Panc1 (cell line): ENCODE data around the gene IFFO2. TPM values are rescaled to one million over a fixed set of nuclear protein-coding genes. Genes with fewer than 3 reads are reported as not detected.

ENCODE experiments used
- ATAC-seq: fragments of 200-7000 bp; cut with Tn5 transposase; 2 replicates; pipeline ENCODE4 v1.9.1; 2020; ENCODE audit warnings: mild to moderate bottlenecking, moderate library complexity
- BruUV-seq: library from RNA; stranded (reverse); fragments of 400-500 nt; replicated peaks from 2 replicates; lab custom pipeline; 2021; lab: Mats Ljungman, UMichigan
- CTCF ChIA-PET: fragments of 300-600 bp; sonication (Branson Sonifier 250); formaldehyde crosslinking; loops from one replicate; lab custom pipeline; 2022; ENCODE audit warnings: antibody characterized with exemption; lab: Charles Lee
- POLR2A ChIA-PET: fragments of 300-600 bp; sonication (Branson Sonifier 250); formaldehyde crosslinking; loops from one replicate; lab custom pipeline; 2022; ENCODE audit warnings: antibody characterized with exemption; lab: Charles Lee
- DNase-seq: peaks from one replicate; pipeline ENCODE4 v3.0.0-alpha.2; 2010; ENCODE audit warnings: low read depth, low spot score
- H3K27ac ChIP-seq: 2 replicates; pipeline ENCODE4 v1.5.1; 2011; ENCODE audit warnings: mild to moderate bottlenecking, low read length, inconsistent platforms
- H3K27me3 ChIP-seq: fragments of 200-500 bp; sonication (Bioruptor generic); 2 replicates; pipeline ENCODE4 v1.6.0; 2014; ENCODE audit warnings: low read length, inconsistent platforms; ENCODE audit not compliant: control insufficient read depth, insufficient read depth
- H3K36me3 ChIP-seq: fragments of 200-500 bp; sonication (Bioruptor generic); 2 replicates; pipeline ENCODE4 v1.5.1; 2014; ENCODE audit warnings: inconsistent platforms, mild to moderate bottlenecking, low read length, moderate library complexity; ENCODE audit not compliant: control insufficient read depth, insufficient read depth
- H3K4me1 ChIP-seq: 2 replicates; pipeline ENCODE4 v1.5.1; 2011; ENCODE audit warnings: inconsistent platforms, mild to moderate bottlenecking, low read length, moderate library complexity; ENCODE audit not compliant: control insufficient read depth, insufficient read depth
- H3K4me3 ChIP-seq, 2 experiments: 2 replicates each; pipeline ENCODE4 v1.5.1; 2011 to 2012; ENCODE audit warnings: low read depth in 2 of 2, low read length in 2 of 2, mild to moderate bottlenecking in 2 of 2, inconsistent platforms in 1 of 2, moderate library complexity in 1 of 2
- H3K9me3 ChIP-seq: fragments of 200-500 bp; sonication (Bioruptor generic); 2 replicates; pipeline ENCODE4 v1.5.1; 2014; ENCODE audit warnings: low read depth, mild to moderate bottlenecking, inconsistent platforms, low read length, moderate library complexity; ENCODE audit not compliant: control insufficient read depth, insufficient read depth
- POLR2AphosphoS5 ChIP-seq: IDR thresholded peaks from 2 replicates; pipeline ENCODE4 v1.6.1; 2012; ENCODE audit warnings: mild to moderate bottlenecking, low read depth, low read length, moderate library complexity
- SIN3A ChIP-seq: IDR thresholded peaks from 2 replicates; pipeline ENCODE4 v1.6.1; 2012; ENCODE audit warnings: low read depth, mild to moderate bottlenecking, low read length, moderate library complexity, borderline replicate concordance; ENCODE audit not compliant: insufficient read depth
- TCF7L2 ChIP-seq: IDR thresholded peaks from 2 replicates; pipeline ENCODE4 v1.6.1; 2011; ENCODE audit warnings: mild to moderate bottlenecking, low read depth, low read length, inconsistent platforms
- in situ Hi-C: cut with HindIII; loops from 2 replicates; pipeline ENCODE4 v1.10.0; 2016; ENCODE audit warnings: low sequenced_read_pairs, low pct_unique_long_range_greater_than_20kb
- intact Hi-C: fragments of 100-400 bp; cut with micrococcal nuclease; formaldehyde crosslinking; loops from one replicate; pipeline ENCODE4 v1.10.0; 2022; ENCODE audit not compliant: unreplicated experiment
- total RNA-seq: library from RNA; stranded (reverse); gene quantifications from one replicate; pipeline ENCODE4 v1.2.1, GENCODE V29; 2021; ENCODE audit not compliant: unreplicated experiment
- TF ChIP-seq, protein P1 (sequence below), 2 experiments: IDR thresholded peaks; 2 replicates each; pipeline ENCODE4 v1.6.1; 2011 to 2012; ENCODE audit warnings: low read depth in 2 of 2, control low read depth in 1 of 2, low read length in 1 of 2, mild to moderate bottlenecking in 1 of 2, moderate library complexity in 1 of 2; ENCODE audit not compliant: insufficient read depth in 1 of 2
- TF ChIP-seq, protein P2 (sequence below): fragments of 450-650 bp; IDR thresholded peaks from 2 replicates; pipeline ENCODE4 v1.5.1; 2017; ENCODE audit warnings: mild to moderate bottlenecking

IFFO2 gene
- total RNA-seq, 1 experiment from 2014 or later, result 59.4 TPM

DNA sequence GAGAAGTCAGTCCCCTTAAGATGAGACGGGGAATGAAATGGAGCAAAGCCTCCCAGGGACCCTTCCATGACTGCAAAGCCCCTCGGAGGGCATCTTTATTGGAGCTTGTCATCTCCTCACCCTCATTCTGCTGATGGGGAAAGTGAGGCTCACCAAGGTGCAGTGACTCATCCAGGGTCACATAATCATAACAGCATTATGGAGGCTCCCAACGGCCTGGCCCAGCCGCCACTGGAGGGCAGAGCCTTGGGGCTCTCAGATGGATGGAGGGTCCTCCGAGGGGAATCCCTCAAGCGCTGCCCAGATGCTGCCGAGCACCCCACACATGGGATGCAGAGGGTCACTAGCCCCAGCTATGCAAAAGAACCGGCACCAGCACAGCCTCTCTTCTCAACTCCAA, 18.9 kb downstream of the IFFO2 start:
- CTCF ChIA-PET, result interaction anchor here (0.7 to 1.8 kb wide), 4 partner anchors 13 to 43 kb away, joined by 4 to 7 read pairs (median 5); no protein-coding TSS in a partner anchor

DNA sequence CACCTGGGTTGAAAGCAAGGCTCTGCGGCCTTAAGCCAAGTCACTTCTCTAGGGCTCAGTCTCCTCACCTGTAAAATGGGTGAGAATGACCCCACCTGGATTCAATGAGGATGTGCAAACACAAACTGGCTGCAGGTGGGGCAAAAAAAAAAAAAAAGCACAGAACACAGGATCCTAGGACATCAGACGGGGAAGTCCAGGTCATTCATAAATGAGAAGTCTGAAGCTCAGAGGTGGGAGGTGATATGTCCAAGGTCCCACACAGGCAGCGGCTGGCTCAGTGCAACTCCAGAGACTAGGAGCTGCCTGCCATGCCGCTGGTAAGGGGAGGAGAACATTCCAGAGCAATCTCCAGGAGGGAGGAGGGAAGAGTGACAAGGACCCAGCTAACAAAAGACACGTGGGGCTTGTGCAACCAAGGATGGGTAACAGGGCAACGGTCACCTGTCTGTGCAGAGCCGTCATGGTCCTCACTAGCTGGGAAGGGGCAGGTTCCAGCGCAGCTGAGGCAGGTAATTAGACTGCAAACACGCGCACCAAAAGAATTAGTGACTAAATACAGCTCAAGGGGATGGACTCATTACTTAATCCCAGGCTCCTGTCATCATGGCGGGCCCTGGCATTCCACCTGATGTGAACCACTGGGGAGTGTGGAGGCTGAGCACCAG, 19.5 kb downstream of the IFFO2 start:
- no peaks in the 10 kb centered on the region for H3K27me3 ChIP-seq
- H3K9me3 ChIP-seq, result no peaks in the 10 kb centered on the region
- no TSS peak for BruUV-seq
- intact Hi-C loops (no loop called here), in situ Hi-C loops (no loop called here)
- peaks cover 100% of the 10 kb centered on the region for H3K4me1 ChIP-seq
- H3K36me3 ChIP-seq, result no peaks in the 10 kb centered on the region
- no peak for DNase-seq
- peak overlapping the region; percentile 84 for H3K27ac ChIP-seq
- TF ChIP-seq POLR2AphosphoS5 (no peak), SIN3A (0 out of 2 replicates have a peak, but pooled peaks have one; percentile 37)
- H3K4me3 ChIP-seq, result no peak overlapping the region
- no peak for ATAC-seq
- POLR2A ChIA-PET, result no interaction called here
- CTCF ChIA-PET, result interaction anchor here (0.7 kb wide), 2 partner anchors 14 to 42 kb away, joined by 4 to 6 read pairs; no protein-coding TSS in a partner anchor

More for the DNA sequence above, 18.9 kb downstream of the IFFO2 start:
- peaks cover 100% of the 10 kb centered on the region for H3K4me1 ChIP-seq
- no TSS peak for BruUV-seq
- no peaks in the 10 kb centered on the region for H3K36me3 ChIP-seq
- no peak overlapping the region for H3K4me3 ChIP-seq
- TF ChIP-seq SIN3A (no peak), POLR2AphosphoS5 (no peak), TCF7L2 (no peak)
- TF ChIP-seq, protein P1, sequence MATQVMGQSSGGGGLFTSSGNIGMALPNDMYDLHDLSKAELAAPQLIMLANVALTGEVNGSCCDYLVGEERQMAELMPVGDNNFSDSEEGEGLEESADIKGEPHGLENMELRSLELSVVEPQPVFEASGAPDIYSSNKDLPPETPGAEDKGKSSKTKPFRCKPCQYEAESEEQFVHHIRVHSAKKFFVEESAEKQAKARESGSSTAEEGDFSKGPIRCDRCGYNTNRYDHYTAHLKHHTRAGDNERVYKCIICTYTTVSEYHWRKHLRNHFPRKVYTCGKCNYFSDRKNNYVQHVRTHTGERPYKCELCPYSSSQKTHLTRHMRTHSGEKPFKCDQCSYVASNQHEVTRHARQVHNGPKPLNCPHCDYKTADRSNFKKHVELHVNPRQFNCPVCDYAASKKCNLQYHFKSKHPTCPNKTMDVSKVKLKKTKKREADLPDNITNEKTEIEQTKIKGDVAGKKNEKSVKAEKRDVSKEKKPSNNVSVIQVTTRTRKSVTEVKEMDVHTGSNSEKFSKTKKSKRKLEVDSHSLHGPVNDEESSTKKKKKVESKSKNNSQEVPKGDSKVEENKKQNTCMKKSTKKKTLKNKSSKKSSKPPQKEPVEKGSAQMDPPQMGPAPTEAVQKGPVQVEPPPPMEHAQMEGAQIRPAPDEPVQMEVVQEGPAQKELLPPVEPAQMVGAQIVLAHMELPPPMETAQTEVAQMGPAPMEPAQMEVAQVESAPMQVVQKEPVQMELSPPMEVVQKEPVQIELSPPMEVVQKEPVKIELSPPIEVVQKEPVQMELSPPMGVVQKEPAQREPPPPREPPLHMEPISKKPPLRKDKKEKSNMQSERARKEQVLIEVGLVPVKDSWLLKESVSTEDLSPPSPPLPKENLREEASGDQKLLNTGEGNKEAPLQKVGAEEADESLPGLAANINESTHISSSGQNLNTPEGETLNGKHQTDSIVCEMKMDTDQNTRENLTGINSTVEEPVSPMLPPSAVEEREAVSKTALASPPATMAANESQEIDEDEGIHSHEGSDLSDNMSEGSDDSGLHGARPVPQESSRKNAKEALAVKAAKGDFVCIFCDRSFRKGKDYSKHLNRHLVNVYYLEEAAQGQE (IDR thresholded peaks at IDR 0.05; ENCODE audit: insufficient read depth in 1 of 2, low read depth in 2 of 2, low read length in 1 of 2), result no peak
- TF ChIP-seq, protein P2, sequence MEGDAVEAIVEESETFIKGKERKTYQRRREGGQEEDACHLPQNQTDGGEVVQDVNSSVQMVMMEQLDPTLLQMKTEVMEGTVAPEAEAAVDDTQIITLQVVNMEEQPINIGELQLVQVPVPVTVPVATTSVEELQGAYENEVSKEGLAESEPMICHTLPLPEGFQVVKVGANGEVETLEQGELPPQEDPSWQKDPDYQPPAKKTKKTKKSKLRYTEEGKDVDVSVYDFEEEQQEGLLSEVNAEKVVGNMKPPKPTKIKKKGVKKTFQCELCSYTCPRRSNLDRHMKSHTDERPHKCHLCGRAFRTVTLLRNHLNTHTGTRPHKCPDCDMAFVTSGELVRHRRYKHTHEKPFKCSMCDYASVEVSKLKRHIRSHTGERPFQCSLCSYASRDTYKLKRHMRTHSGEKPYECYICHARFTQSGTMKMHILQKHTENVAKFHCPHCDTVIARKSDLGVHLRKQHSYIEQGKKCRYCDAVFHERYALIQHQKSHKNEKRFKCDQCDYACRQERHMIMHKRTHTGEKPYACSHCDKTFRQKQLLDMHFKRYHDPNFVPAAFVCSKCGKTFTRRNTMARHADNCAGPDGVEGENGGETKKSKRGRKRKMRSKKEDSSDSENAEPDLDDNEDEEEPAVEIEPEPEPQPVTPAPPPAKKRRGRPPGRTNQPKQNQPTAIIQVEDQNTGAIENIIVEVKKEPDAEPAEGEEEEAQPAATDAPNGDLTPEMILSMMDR, result no peak
- in situ Hi-C loops, result no loop called here
- no peaks in the 10 kb centered on the region for H3K27me3 ChIP-seq
- DNase-seq, result no peak
- POLR2A ChIA-PET, result no interaction called here
- ATAC-seq, result no peak
- peak overlapping the region; percentile 84 for H3K27ac ChIP-seq
- no peaks in the 10 kb centered on the region for H3K9me3 ChIP-seq
- intact Hi-C loops, result no loop called here

DNA sequence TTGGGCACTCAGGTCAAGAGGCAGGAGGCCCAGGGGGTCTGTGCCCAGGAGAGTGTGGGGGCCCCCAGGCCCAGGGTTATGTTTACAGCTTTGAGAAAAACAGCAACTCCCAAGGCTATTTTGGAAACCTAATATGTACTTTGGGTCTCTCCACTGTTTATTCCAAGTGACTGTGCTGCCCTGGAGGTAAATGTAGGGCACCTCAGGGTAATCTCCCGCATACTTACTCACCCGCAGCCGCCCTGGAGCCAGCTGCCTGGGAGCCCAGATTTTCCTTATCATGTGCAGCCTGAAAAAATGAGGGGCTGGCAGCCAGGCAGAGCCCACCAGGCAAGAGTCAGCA, 20.0 kb downstream of the IFFO2 start:
- Histone ChIP-seq H3K27ac (peak overlapping the region; percentile 57), H3K4me1 (peaks cover 100% of the 10 kb centered on the region), H3K27me3 (no peaks in the 10 kb centered on the region), H3K9me3 (no peaks in the 10 kb centered on the region), H3K36me3 (no peaks in the 10 kb centered on the region), H3K4me3 (no peak overlapping the region)
- intact Hi-C loops (no loop called here), in situ Hi-C loops (no loop called here)
- TF ChIP-seq, protein P1 (IDR thresholded peaks at IDR 0.05; ENCODE audit: insufficient read depth in 1 of 2, low read depth in 2 of 2, low read length in 1 of 2), result no peak
- no peak for TF ChIP-seq TCF7L2
- no peak for TF ChIP-seq SIN3A
- TF ChIP-seq, protein P2, result no peak
- no peak for TF ChIP-seq POLR2AphosphoS5
- BruUV-seq, result no TSS peak
- ChIA-PET CTCF (no interaction called here), POLR2A (no interaction called here)
- DNase-seq (no peak), ATAC-seq (no peak)
